HG03135 (cell line): Measurements from ENCODE around the gene OR5I1.
"Not testable (repeated sequence)": the region's sequence is repeated elsewhere in the genome, so short reads cannot be mapped to it uniquely, and the experiment has no call there.

Experiments used
- ATAC-seq: cut with Tn5 transposase; IDR thresholded peaks from one replicate; pipeline ENCODE4 v1.9.1; 2021; ENCODE audit warnings: mild to moderate bottlenecking, moderate library complexity; ENCODE audit not compliant: unreplicated experiment

Gene OR5I1

DNA sequence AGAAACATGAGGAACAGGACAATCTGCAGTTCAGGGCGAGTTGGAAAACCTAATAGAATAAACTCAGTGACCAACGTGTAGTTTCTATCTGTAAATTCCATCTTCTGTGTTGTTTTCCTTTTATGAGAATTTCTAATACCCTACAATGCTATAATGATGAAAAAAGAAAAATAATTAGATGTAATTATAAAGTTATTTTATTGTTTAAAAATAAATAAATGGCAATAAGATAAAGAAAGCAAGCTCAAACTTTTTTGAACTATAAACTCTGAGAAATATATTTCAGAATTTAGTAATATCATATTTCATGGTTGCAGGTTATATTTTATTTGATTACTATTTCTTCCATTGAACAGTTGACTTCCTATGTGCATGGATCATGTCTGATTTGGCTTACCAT lies at the start of gene OR5I1:
OR5I1 (minus strand) TSS at position 101 of the 400 bp plus-strand sequence; CDS start at position 101, 0 bp downstream.
- ATAC-seq = no peak

DNA sequence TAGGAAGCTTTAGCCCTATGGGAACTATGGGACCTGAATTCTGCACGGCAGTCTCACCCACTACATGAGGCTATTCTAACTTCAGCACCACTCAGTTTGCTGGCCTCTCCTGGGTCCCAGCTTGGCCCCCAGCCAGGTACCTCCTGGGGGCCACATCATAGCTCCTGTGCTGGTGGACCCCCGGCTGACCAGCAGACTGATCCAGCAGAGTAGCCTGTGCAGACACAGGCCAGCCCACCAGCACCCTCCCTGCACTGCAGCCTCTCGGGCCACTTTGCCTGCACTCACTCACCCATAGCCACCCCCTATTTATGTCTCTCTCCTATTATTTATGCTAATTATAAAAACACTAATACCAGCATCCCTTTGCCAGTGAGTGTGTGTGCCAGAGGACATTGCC lies 34.7 kb upstream of the OR5I1 start:
- ATAC-seq = no peak

DNA sequence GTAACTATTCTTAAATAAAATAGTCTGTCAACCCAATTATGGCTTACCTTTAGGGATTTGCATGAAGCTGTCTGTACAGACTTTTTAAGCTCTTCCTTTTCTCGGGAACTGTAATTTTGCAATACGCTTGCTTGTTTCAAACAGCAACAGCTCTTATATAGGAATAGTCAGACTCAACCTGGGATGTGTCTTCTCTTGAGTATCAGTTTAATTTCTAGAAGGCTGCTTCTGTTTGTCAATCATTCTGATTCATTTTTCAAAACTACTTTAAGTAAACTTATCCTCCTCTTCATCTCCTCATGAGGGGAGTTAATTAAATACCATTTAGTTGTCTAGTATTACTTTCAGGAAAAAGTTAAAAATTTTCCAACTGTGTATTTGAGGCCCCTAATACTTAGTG lies 33.6 kb upstream of the OR5I1 start, which contains the start of gene OR10AG1:
OR10AG1 (minus strand) TSS at position 101 of the 400 bp plus-strand sequence; CDS start at position 63, 38 bp downstream.
- no peak for ATAC-seq

DNA sequence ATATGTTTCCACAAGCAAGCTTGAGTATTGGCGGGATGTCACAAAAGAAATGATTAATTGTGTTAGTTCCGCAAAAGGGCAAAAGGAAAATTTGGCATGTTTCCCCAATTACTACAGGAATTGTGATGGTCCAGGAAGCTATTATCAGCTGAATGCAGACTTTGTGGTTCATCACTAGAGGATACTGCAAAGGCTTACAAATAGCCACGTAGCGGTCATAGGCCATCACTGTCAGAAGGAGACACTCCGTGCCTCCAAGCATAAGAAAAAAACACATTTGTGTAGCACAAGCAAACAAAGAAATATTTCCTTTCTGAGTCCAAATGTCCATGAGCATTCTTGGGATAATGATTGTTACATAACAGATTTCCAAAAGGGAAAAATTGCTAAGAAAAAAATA lies 31.7 kb upstream of the OR5I1 start:
- ATAC-seq = no peak

DNA sequence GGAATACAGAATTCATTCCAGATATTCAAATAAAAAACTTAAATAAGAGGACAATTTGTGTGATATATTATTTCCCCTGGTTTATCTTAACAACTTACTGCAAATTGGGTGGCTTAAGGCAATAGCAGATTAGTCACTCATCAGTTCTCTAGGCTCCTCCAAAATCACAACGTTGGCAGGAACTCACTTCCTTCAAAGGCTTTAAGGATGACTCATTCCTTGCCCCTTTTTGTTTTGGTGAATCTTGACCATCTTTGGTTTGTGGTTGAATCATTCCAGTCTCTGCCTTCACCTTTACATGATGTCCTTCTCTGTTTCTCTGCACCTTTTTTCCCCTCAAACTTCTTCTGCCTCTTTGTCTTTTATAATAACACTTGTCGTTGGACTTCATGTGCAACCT lies 30.2 kb upstream of the OR5I1 start:
- ATAC-seq = no peak

DNA sequence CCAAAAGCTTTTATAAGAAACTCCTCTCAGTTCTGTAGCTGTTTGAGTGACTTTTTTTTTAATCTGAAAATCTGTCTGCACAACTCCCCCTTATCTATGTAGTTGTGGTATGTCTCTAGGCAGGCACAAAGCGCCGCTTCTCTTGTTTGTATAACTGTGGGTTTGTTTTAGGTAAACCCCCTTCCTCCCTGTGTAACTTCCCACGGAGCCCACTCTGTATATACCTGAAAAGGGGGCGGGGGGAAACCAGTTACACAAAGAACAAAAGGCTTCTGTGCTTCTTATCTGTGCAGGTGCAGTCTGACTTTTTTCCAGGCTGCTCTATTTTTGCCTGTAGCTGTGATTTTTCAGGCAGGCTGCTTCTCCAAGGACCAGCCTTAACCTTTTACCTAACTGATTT lies 20.3 kb upstream of the OR5I1 start:
- no peak for ATAC-seq

DNA sequence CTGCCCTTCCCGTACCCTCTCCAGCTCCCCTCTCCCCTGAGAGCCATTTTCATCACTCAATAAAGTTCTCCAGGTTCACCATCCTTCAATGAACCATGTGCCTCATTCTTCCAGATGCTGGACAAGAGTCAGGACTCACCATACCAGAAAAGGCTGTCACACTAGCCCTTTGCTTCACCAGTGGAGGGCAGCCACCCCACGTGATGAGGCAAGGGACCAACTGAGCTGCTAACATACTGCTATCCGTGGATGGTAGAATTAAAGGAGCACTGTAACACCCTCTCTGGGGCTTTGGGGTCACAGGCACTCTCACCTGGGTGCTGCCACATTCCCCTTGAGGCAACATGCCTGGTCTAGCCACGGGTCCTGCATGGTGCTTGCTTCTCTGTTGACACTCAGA lies 13.1 kb upstream of the OR5I1 start:
- no peak for ATAC-seq

DNA sequence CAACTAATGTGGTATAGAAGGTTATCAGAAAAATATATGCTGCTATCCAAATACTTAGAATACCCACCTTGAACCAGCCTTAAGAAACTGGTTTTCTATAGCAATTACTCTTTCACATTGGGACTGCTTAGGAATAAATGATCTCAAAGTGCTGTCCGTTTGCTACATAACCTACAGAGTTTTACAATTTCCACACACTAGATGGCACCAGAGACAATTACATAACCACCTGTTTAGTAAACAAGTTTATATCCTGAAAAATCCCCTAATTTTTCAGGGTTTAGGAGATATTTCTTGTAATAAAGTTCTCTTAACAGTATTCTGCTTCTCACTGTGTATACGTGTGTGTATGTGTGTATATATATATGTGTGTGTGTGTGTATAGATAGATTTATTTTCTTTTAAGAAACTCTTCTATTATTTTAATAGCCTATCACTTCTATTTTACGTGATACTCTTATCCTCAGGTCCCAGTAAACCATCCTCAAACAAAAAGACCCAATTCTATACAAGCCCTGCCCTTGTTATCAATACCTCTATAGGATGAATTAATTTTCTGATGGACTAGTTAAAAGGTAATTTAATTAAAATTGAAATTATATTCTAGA lies 6.7 kb upstream of the OR5I1 start:
- ATAC-seq = no peak

DNA sequence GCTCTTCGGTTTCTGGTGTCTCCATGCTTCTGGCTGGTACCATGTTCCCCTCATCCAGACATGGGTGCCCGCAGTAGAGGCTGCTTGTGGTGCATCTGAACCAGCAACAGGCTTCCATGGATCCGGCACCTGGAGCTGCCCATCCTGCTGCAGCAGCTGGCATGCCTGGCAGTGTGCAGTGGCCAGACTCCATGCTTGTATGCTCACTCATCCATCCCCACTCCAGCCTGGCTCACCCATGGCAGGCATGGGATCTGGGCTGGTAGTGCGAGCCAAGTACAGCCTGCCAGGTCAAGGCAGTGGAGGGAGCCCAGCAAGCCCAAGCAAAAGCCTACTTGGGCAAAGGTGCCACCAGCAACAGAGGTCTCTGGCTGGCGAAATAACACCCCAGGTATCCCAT lies 15.7 kb downstream of the OR5I1 start:
- ATAC-seq = no peak

DNA sequence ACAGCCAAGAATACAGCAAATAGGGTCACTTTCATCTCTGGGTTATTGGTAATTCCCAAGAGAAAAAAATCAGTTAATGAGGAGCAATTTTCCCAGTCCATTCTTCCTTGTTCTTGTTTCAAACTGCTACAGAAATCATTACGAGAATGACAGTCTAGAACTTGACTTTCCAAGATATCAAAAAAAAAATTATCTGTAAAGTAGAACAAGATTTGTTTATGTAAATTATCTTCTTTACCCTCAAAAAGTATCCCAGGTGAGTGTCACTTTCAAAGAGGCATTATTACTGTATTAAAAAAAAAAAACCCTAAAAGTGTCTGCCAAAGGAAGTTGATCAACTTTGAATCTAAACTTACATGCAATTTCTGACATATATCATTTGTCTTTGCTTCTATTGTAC lies 21.7 kb downstream of the OR5I1 start, which contains the start of gene OR5W2:
OR5W2 (minus strand) TSS at position 101 of the 400 bp plus-strand sequence; CDS start at position 101, 0 bp downstream.
- ATAC-seq = no peak

DNA sequence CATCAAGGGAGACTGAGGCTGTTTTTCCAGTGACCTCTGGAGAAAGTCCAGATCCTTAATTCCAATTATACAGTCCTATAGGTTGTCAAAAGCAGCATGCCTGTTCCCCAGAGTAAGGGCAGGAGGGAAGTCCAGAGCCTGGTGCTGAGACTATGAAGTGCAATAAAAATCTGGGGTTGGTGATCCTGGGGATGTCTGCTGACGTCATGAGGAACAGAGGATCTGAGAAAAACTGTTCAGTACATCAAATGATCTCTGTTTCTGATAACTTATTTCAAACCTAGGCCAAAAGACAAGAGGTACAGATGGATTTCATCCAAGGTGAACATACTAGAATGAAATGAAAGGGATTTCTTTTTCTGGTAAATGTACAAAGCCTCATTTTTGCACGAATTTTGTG lies 33.9 kb downstream of the OR5I1 start:
- no peak for ATAC-seq

DNA sequence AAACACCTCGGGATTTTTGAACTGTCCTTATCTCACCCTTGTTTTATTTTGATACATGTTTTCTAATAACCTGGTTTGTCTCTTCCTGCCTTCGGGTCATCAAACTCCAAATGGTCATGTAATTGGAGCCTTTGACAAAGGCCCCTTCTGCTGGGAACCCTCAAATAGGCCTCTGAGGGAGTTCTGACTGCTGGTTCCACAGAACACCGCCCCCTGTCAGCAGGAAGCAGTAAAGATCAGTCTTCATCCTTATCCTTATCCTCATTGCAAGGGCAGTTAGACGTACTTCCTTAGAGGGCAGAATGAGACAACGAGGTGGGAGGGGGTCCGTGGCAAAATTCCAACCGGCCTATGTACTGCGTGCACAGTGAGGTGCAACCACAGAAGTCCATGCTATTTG lies 41.0 kb downstream of the OR5I1 start:
- no peak for ATAC-seq

DNA sequence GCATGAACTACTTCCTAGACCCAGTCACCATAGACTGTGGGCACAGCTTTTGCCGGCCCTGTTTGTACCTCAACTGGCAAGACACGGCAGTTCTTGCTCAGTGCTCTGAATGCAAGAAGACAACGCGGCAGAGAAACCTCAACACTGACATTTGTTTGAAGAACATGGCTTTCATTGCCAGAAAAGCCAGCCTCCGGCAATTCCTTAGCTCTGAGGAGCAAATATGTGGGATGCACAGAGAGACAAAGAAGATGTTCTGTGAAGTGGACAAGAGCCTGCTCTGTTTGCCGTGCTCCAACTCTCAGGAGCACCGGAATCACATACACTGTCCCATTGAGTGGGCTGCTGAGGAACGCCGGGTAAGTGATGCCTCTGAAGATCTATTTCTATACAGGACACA lies 50.7 kb downstream of the OR5I1 start:
- ATAC-seq = not testable (repeated sequence)
